Neural progenitor cell (in vitro differentiated cells): Measurements from ENCODE around the gene OR10A4. TPM values are rescaled to one million over a fixed set of nuclear protein-coding genes. Genes with fewer than 3 reads are reported as not detected.
"Not testable (repeated sequence)": the region's sequence is repeated elsewhere in the genome, so short reads cannot be mapped to it uniquely, and the experiment has no call there.

Experiments used
- DNase-seq: peaks from one replicate; pipeline ENCODE4 v3.0.0-alpha.2; 2016; ENCODE audit warnings: low spot score
- H2AFZ ChIP-seq: fragments of 200-600 bp; sonication (generic); replicated peaks from 2 replicates; pipeline ENCODE4 v1.6.1; 2016; ENCODE audit warnings: antibody characterized with exemption
- H3F3A ChIP-seq: fragments of 200-600 bp; sonication (generic); 2 replicates; pipeline ENCODE4 v1.6.1; 2016; ENCODE audit warnings: antibody characterized with exemption, low read depth
- H3K27ac ChIP-seq: fragments of 200-600 bp; sonication (generic); 2 replicates; pipeline ENCODE4 v1.5.1; 2016; ENCODE audit warnings: mild to moderate bottlenecking
- H3K27me3 ChIP-seq: fragments of 200-600 bp; sonication (generic); 2 replicates; pipeline ENCODE4 v1.6.1; 2016; ENCODE audit warnings: mild to moderate bottlenecking, moderate library complexity
- H3K36me3 ChIP-seq: fragments of 200-600 bp; sonication (generic); 2 replicates; pipeline ENCODE4 v1.5.1; 2016
- H3K4me1 ChIP-seq: fragments of 200-600 bp; sonication (generic); 2 replicates; pipeline ENCODE4 v1.6.1; 2016; ENCODE audit warnings: mixed run types
- H3K4me2 ChIP-seq: fragments of 200-600 bp; sonication (generic); 2 replicates; pipeline ENCODE4 v1.6.1; 2016
- H3K4me3 ChIP-seq: fragments of 200-600 bp; sonication (generic); 2 replicates; pipeline ENCODE4 v1.5.1; 2016
- H3K79me2 ChIP-seq: fragments of 200-600 bp; sonication (generic); 2 replicates; pipeline ENCODE4 v1.6.1; 2016; ENCODE audit warnings: low read depth
- H3K9ac ChIP-seq: fragments of 200-600 bp; sonication (generic); 2 replicates; pipeline ENCODE4 v1.6.1; 2016
- H3K9me3 ChIP-seq: fragments of 200-600 bp; sonication (generic); 2 replicates; pipeline ENCODE4 v1.5.1; 2016; ENCODE audit warnings: low read depth
- H4K20me1 ChIP-seq: fragments of 200-600 bp; sonication (generic); 2 replicates; pipeline ENCODE4 v1.6.1; 2016; ENCODE audit warnings: low read depth
- H3K27ac Mint-ChIP-seq: 3 replicates; pipeline ENCODE4 v1.8.0; 2021; ENCODE audit warnings: mixed read lengths
- H3K27me3 Mint-ChIP-seq: 2 replicates; pipeline ENCODE4 v1.8.0; 2022; ENCODE audit warnings: low read depth, mild to moderate bottlenecking, inconsistent platforms, moderate library complexity, mixed read lengths; ENCODE audit not compliant: insufficient read depth
- H3K36me3 Mint-ChIP-seq: 3 replicates; pipeline ENCODE4 v1.8.0; 2021; ENCODE audit warnings: mixed read lengths
- H3K4me1 Mint-ChIP-seq: 3 replicates; pipeline ENCODE4 v1.8.0; 2021; ENCODE audit warnings: mixed read lengths
- H3K4me3 Mint-ChIP-seq: 3 replicates; pipeline ENCODE4 v1.8.0; 2021; ENCODE audit warnings: mild to moderate bottlenecking, moderate library complexity, mixed read lengths
- H3K9me3 Mint-ChIP-seq: 3 replicates; pipeline ENCODE4 v1.8.0; 2020; ENCODE audit warnings: mixed read lengths
- EZH2 ChIP-seq: fragments of 200-600 bp; sonication (generic); IDR thresholded peaks from 2 replicates; pipeline ENCODE4 v1.6.1; 2017; ENCODE audit warnings: antibody characterized with exemption, mild to moderate bottlenecking, moderate library complexity
- EZH2phosphoT487 ChIP-seq: fragments of 200-600 bp; sonication (generic); IDR thresholded peaks from 2 replicates; pipeline ENCODE4 v1.6.1; 2017; ENCODE audit warnings: antibody characterized with exemption
- total RNA-seq: library from RNA; depleted of rRNA; stranded (reverse); fragments of >200 nt; gene quantifications from 2 replicates; pipeline ENCODE4 v1.2.3, GENCODE V29; 2015; ENCODE audit warnings: low replicate concordance
- TF ChIP-seq, protein P1 (sequence below): fragments of 200-600 bp; sonication (generic); IDR thresholded peaks from 2 replicates; pipeline ENCODE4 v1.5.1; 2017; ENCODE audit warnings: antibody characterized with exemption, mild to moderate bottlenecking

OR10A4 gene
- total RNA-seq, 1 donor from 2014 or later: not detected

DNA sequence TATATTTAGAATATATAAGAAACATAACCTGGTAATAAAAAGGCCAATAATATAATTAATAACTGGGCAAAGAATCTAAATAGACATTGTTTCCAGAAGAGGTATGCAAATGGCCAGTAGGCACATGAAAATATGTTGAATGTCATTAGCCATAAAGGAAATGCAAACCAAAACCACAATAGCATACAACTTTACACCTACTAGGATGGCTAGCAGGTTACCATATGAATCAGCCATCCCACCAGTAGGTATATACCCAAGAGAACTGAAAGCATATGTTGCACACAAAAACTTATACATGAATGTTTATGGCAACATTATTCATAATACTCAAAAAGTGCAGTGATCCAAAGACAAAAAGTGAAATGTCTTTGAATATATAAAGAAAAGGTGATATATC, 18.6 kb downstream of the OR10A4 start:
- H3K4me3 ChIP-seq: no peak overlapping the region
- H3F3A ChIP-seq: no peaks in the 10 kb centered on the region
- Mint-ChIP-seq H3K27me3 (no peaks in the 10 kb centered on the region), H3K4me3 (no peak overlapping the region), H3K36me3 (no peaks in the 10 kb centered on the region), H3K27ac (no peak overlapping the region), H3K9me3 (no peaks in the 10 kb centered on the region), H3K4me1 (no peaks in the 10 kb centered on the region)
- H3K27ac ChIP-seq: no peak overlapping the region
- no peaks in the 10 kb centered on the region for H4K20me1 ChIP-seq
- H3K79me2 ChIP-seq: no peaks in the 10 kb centered on the region
- no peak overlapping the region for H3K4me2 ChIP-seq
- no peaks in the 10 kb centered on the region for H3K4me1 ChIP-seq
- no peaks in the 10 kb centered on the region for H3K27me3 ChIP-seq
- no peaks in the 10 kb centered on the region for H3K9me3 ChIP-seq
- no peak overlapping the region for H2AFZ ChIP-seq
- DNase-seq: no peak
- H3K36me3 ChIP-seq: no peaks in the 10 kb centered on the region
- no peak for TF ChIP-seq EZH2phosphoT487
- TF ChIP-seq, protein P1, sequence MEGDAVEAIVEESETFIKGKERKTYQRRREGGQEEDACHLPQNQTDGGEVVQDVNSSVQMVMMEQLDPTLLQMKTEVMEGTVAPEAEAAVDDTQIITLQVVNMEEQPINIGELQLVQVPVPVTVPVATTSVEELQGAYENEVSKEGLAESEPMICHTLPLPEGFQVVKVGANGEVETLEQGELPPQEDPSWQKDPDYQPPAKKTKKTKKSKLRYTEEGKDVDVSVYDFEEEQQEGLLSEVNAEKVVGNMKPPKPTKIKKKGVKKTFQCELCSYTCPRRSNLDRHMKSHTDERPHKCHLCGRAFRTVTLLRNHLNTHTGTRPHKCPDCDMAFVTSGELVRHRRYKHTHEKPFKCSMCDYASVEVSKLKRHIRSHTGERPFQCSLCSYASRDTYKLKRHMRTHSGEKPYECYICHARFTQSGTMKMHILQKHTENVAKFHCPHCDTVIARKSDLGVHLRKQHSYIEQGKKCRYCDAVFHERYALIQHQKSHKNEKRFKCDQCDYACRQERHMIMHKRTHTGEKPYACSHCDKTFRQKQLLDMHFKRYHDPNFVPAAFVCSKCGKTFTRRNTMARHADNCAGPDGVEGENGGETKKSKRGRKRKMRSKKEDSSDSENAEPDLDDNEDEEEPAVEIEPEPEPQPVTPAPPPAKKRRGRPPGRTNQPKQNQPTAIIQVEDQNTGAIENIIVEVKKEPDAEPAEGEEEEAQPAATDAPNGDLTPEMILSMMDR: no peak
- TF ChIP-seq EZH2: no peak
- H3K9ac ChIP-seq: no peak overlapping the region

- Mint-ChIP-seq H3K36me3 (no peaks in the 10 kb centered on the region), H3K4me1 (no peaks in the 10 kb centered on the region)
- no peak overlapping the region for H3K4me3 ChIP-seq
Measured at GRCh38 chr11:6898911-6899310, 22.5 kb downstream of the OR10A4 start.

DNA sequence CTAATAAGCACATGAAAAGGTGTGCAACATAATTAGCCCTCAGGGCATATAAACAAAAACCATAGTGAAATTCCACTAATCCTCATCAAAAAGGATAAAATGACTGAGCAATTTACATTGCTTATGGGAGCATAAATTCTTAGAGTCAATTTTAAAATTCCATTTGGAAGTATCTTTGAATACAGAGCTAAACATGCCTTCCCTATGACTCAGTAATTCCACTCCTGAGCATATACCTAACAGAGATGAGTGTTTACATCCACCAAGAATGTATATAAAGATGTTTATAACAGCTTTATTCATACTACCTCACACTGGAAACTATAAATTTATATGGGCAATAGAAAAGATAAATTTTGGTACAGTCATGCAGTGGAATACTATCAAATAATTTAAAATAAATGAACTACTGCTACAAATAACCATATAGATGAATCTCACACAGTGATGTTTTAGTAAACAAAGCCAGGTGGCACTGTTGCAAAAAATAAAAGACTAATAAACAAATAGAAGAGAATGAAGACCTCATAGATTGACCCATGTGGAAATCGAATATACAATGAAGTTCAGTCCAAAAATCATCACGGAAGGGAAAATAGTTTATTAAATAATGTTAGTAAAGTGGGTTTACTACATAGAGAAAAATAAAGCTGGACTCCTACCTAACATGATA, 24.0 kb downstream of the OR10A4 start:
- Mint-ChIP-seq H3K9me3 (peaks cover 2% of the 10 kb centered on the region), H3K27ac (no peak overlapping the region), H3K4me3 (no peak overlapping the region), H3K4me1 (no peaks in the 10 kb centered on the region), H3K27me3 (no peaks in the 10 kb centered on the region), H3K36me3 (no peaks in the 10 kb centered on the region)
- TF ChIP-seq, protein P1: peak; percentile 34
- TF ChIP-seq EZH2phosphoT487: no peak
- Histone ChIP-seq H3K27me3 (no peaks in the 10 kb centered on the region), H3K9ac (no peak overlapping the region), H4K20me1 (no peaks in the 10 kb centered on the region), H3K4me3 (no peak overlapping the region), H3K27ac (no peak overlapping the region), H3K4me1 (no peaks in the 10 kb centered on the region), H3K4me2 (no peak overlapping the region), H3K79me2 (no peaks in the 10 kb centered on the region), H3F3A (no peaks in the 10 kb centered on the region), H2AFZ (no peak overlapping the region), H3K9me3 (peaks cover 3% of the 10 kb centered on the region), H3K36me3 (no peaks in the 10 kb centered on the region)
- no peak for DNase-seq

More at GRCh38 chr11:6898911-6899310, 22.5 kb downstream of the OR10A4 start:
- H3K9me3 ChIP-seq: peaks cover 3% of the 10 kb centered on the region
- DNase-seq: no peak
- no peaks in the 10 kb centered on the region for H3K36me3 ChIP-seq
- H3K4me2 ChIP-seq: no peak overlapping the region
- Mint-ChIP-seq H3K9me3 (no peaks in the 10 kb centered on the region), H3K27me3 (no peaks in the 10 kb centered on the region), H3K4me3 (no peak overlapping the region), H3K27ac (no peak overlapping the region)
- H3K27me3 ChIP-seq: no peaks in the 10 kb centered on the region
- H4K20me1 ChIP-seq: no peaks in the 10 kb centered on the region
- H3F3A ChIP-seq: no peaks in the 10 kb centered on the region
- TF ChIP-seq EZH2phosphoT487: no peak
- H2AFZ ChIP-seq: no peak overlapping the region
- H3K9ac ChIP-seq: no peak overlapping the region
- H3K79me2 ChIP-seq: no peaks in the 10 kb centered on the region
- H3K4me1 ChIP-seq: no peaks in the 10 kb centered on the region
- no peak overlapping the region for H3K27ac ChIP-seq

- H3K79me2 ChIP-seq, H3K9me3 Mint-ChIP-seq: not testable (repeated sequence)
Measured at GRCh38 chr11:6904804-6905203, 28.4 kb downstream of the OR10A4 start.

More at GRCh38 chr11:6904804-6905203, 28.4 kb downstream of the OR10A4 start:
- H3K36me3 ChIP-seq, H3F3A ChIP-seq, H3K27me3 Mint-ChIP-seq, H3K27ac ChIP-seq, H3K4me1 Mint-ChIP-seq, H3K27ac Mint-ChIP-seq, H3K4me3 ChIP-seq, H4K20me1 ChIP-seq, H2AFZ ChIP-seq, DNase-seq, H3K9ac ChIP-seq, H3K4me1 ChIP-seq, H3K27me3 ChIP-seq, H3K4me2 ChIP-seq, H3K4me3 Mint-ChIP-seq, H3K9me3 ChIP-seq, H3K36me3 Mint-ChIP-seq: not testable (repeated sequence)
